ENCODE results near the gene MTR.

The MTR gene

GRCh38 chr1:236795035-236795756, at the start of gene MTR:
TSS of gene MTR (plus strand) at chr1:236795292. CDS start at chr1:236795704, 412 bp downstream.
- DNase-seq: peak; percentile 96

- no peak for DNase-seq
Observed at GRCh38 chr1:236746785-236747184, 48.3 kb upstream of the MTR start.

- DNase-seq: no peak
Observed at GRCh38 chr1:236747311-236747985, 47.6 kb upstream of the MTR start.

GRCh38 chr1:236748268-236748870, 46.7 kb upstream of the MTR start:
- no peak for DNase-seq

- DNase-seq: no peak
Observed at GRCh38 chr1:236750928-236751327, 44.2 kb upstream of the MTR start.

GRCh38 chr1:236751385-236751784, 43.7 kb upstream of the MTR start:
- no peak for DNase-seq

- no peak for DNase-seq
Observed at GRCh38 chr1:236751935-236752334, 43.2 kb upstream of the MTR start.

GRCh38 chr1:236753516-236753915, 41.6 kb upstream of the MTR start:
- no peak for DNase-seq

GRCh38 chr1:236753964-236754363, 41.1 kb upstream of the MTR start:
- DNase-seq: no peak

GRCh38 chr1:236754525-236755210, 40.4 kb upstream of the MTR start:
- DNase-seq: no peak

- no peak for DNase-seq
Observed at GRCh38 chr1:236757640-236758039, 37.5 kb upstream of the MTR start.

GRCh38 chr1:236759252-236759859, 35.7 kb upstream of the MTR start:
- DNase-seq: no peak

GRCh38 chr1:236760480-236760879, 34.6 kb upstream of the MTR start:
- no peak for DNase-seq

- DNase-seq: no peak
Observed at GRCh38 chr1:236760986-236761385, 34.1 kb upstream of the MTR start.

GRCh38 chr1:236761397-236762132, 33.5 kb upstream of the MTR start:
- DNase-seq: no peak

GRCh38 chr1:236762410-236762809, 32.7 kb upstream of the MTR start:
- DNase-seq: no peak

GRCh38 chr1:236765831-236766230, 29.3 kb upstream of the MTR start:
- no peak for DNase-seq

- DNase-seq: no peak
Observed at GRCh38 chr1:236766506-236766905, 28.6 kb upstream of the MTR start.

GRCh38 chr1:236767276-236767675, 27.8 kb upstream of the MTR start:
- no peak for DNase-seq

GRCh38 chr1:236768601-236769000, 26.5 kb upstream of the MTR start:
- no peak for DNase-seq

- no peak for DNase-seq
Observed at GRCh38 chr1:236773919-236774318, 21.2 kb upstream of the MTR start.

GRCh38 chr1:236774926-236775325, 20.2 kb upstream of the MTR start:
- no peak for DNase-seq

Measured in activated gamma-delta T cell treated with Interleukin-2 at 50 U/mL for 16 hours (primary cell).